Measurements from ENCODE around the gene WIPF1.

- no peak for TF ChIP-seq CTCF (IDR thresholded peaks at IDR 0.05; ENCODE audit: insufficient read depth, low read depth, low read length)
- no peak for TF ChIP-seq EZH2 (IDR thresholded peaks at IDR 0.05; ENCODE audit: insufficient read depth, low read length)
Measured at GRCh38 chr2:174510583-174511189, 86.9 kb downstream of the WIPF1 start.

Measured in astrocyte (in vitro differentiated cells and primary cell).